ENCODE measurements around the gene ADAM22.

DNA sequence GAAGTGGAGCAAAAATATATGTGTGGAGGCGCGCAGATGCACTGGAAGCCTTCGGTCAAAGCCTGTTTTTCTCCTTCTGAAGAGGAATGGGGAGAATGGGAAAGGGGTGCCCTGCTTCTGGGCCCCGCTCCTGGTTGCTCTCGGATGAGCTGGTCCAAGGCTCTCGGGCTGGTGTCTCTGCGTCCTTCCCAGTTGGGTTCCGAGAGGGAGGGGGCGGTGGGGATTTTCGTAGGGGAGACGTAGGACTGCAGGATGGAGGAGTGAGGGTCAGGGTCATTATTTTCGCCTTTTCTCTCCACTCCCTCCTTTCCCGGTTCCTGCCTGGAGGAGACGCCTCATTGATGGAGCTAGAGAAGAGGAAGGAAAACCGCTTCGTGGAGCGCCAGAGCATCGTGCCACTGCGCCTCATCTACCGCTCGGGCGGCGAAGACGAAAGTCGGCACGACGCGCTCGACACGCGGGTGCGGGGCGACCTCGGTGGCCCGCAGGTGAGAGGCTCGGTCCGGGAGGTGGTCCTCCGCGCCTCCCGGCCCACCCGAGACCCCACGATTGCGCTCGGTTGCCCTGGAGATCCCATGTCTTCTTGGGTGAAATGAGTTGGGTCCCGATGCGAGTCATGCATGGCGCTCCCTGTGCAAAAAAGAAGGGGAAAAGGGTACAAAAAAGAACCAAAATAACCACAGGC, 790 bp downstream of the ADAM22 start:
- TF ChIP-seq, protein P1, sequence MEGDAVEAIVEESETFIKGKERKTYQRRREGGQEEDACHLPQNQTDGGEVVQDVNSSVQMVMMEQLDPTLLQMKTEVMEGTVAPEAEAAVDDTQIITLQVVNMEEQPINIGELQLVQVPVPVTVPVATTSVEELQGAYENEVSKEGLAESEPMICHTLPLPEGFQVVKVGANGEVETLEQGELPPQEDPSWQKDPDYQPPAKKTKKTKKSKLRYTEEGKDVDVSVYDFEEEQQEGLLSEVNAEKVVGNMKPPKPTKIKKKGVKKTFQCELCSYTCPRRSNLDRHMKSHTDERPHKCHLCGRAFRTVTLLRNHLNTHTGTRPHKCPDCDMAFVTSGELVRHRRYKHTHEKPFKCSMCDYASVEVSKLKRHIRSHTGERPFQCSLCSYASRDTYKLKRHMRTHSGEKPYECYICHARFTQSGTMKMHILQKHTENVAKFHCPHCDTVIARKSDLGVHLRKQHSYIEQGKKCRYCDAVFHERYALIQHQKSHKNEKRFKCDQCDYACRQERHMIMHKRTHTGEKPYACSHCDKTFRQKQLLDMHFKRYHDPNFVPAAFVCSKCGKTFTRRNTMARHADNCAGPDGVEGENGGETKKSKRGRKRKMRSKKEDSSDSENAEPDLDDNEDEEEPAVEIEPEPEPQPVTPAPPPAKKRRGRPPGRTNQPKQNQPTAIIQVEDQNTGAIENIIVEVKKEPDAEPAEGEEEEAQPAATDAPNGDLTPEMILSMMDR (conservative IDR thresholded peaks at IDR 0.05) = no peak
- no peak for TF ChIP-seq EZH2 (IDR thresholded peaks at IDR 0.05; ENCODE audit: low read depth)
